IMR-90 (cell line): ENCODE measurements around the gene SNRPD2.

Experiments used
- CEBPB ChIP-seq: IDR thresholded peaks from 2 replicates; pipeline ENCODE4 v1.6.1; 2012; ENCODE audit warnings: low read depth, low read length, improper control_type of control experiment
- POLR2A ChIP-seq: IDR thresholded peaks from 2 replicates; pipeline ENCODE4 v1.6.1; 2012; ENCODE audit warnings: mild to moderate bottlenecking, low read depth, low read length
- TF ChIP-seq, protein P1 (sequence below): conservative IDR thresholded peaks from 2 replicates; pipeline ENCODE4 v1.5.1; 2012; ENCODE audit warnings: mild to moderate bottlenecking, low read depth, low read length, improper control_type of control experiment

DNA sequence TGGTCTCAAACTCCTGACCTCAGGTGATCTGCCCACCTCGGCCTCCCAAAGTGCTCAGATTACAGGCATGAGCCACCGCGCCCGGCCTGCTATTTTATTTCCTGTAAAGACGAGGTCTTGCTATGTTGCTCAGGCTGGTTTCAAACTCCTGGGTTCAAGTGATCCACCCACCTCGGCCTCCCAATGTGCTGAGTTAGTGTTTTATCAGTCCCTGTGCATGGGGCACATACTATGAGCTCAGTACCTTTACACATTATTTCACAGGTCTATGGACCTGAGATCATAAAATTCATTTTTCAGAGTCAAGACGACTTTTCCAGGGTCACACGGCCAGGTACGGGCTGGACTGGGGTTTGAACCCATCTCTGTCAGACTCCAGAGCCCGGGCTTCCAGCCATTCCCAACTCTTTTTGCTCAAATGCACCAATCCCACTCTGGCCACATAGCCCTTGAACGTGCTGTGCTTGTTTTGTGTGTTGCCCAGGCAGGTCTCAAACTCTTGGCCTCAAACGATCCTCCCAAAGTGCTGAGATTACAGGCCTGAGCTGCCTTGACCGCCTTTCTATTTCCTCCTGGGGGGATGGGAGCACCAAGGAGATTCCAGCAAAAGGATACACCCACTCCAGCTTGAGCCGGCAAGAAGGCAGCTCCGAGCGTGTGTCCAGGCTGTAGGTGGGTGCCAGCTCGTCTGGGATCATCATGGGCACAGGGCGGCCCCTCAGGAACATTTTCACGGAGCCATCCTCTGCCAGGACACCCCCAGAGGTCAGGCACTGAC, 53.7 kb downstream of the SNRPD2 start:
- no peak for TF ChIP-seq CEBPB
- TF ChIP-seq, protein P1, sequence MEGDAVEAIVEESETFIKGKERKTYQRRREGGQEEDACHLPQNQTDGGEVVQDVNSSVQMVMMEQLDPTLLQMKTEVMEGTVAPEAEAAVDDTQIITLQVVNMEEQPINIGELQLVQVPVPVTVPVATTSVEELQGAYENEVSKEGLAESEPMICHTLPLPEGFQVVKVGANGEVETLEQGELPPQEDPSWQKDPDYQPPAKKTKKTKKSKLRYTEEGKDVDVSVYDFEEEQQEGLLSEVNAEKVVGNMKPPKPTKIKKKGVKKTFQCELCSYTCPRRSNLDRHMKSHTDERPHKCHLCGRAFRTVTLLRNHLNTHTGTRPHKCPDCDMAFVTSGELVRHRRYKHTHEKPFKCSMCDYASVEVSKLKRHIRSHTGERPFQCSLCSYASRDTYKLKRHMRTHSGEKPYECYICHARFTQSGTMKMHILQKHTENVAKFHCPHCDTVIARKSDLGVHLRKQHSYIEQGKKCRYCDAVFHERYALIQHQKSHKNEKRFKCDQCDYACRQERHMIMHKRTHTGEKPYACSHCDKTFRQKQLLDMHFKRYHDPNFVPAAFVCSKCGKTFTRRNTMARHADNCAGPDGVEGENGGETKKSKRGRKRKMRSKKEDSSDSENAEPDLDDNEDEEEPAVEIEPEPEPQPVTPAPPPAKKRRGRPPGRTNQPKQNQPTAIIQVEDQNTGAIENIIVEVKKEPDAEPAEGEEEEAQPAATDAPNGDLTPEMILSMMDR: no peak
- TF ChIP-seq POLR2A: no peak
